NCI-H446 (cell line): Measurements from ENCODE around the gene IL18R1.

Experiments
- DNase-seq, 2 experiments: peaks; one replicate each; lab custom pipeline; 2025; lab: John Stamatoyannopoulos, UW

IL18R1 gene

GRCh38 chr2:102345329-102345920 lies 10.2 kb upstream of the IL18R1 start:
- DNase-seq: no peak

GRCh38 chr2:102346381-102347130 lies 9.0 kb upstream of the IL18R1 start:
- no peak for DNase-seq

- DNase-seq: peak in 1 of 2 experiments; percentile 1
These were observed 5.3 kb upstream of the IL18R1 start for GRCh38 chr2:102350137-102350793.

DNA sequence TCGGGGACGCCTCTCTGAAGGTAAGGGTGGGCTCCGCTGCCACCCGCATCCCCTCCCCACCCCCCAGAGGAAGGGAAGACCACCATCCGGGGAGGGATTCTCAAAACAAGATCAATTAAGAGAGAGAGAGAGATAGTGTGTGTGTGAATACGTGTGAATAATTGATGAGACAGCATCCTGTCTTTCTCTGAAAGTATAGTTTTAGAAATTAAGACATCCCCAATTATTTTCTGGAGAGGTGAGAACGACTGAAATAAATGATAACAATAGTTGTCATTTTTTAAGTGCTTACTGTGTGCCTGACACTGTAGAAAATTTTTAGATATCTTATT lies 751 bp downstream of the IL18R1 start:
- no peak for DNase-seq

DNA sequence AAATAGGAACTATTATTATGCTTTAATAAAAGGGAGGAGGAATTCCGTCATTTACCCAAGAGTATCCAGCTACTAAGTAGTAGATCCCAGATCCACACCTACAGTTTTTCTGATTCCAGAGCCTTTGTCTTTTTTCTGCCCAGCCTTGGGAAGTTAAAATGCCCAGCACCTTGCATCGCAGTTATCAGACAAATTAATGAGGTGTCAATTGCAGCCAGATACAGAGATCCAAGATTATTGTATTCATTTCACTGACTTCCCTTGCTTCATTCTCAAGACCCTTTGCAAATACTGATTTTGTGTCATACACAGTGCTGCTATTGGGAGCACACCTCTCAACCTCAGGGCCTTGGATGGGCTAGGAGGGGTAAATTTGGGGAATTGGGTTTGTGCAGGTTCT lies 1.1 kb downstream of the IL18R1 start:
- no peak for DNase-seq

DNA sequence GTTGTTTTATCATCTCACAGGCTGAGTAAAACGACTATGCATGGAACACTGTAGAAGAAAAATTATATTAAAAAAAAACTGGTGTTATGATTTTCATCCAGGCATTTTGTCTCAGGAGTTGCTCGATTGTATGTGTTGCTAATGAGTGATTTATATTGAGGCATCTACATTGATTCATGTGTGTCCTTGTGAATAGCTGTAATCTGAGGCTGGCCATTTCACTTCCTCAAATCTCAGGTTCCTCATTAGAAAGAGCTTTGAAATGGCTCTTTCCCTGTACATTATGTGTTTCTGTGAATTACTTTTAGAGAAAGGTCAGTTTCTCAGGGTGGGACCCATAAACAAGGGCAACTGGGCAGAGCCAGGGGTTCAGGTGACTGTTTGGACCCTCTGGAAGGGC lies 2.3 kb downstream of the IL18R1 start:
- DNase-seq: no peak

- no peak for DNase-seq
These were observed 2.9 kb downstream of the IL18R1 start for GRCh38 chr2:102358496-102358895.

- no peak for DNase-seq
These were observed 3.9 kb downstream of the IL18R1 start for GRCh38 chr2:102359527-102359926.

DNA sequence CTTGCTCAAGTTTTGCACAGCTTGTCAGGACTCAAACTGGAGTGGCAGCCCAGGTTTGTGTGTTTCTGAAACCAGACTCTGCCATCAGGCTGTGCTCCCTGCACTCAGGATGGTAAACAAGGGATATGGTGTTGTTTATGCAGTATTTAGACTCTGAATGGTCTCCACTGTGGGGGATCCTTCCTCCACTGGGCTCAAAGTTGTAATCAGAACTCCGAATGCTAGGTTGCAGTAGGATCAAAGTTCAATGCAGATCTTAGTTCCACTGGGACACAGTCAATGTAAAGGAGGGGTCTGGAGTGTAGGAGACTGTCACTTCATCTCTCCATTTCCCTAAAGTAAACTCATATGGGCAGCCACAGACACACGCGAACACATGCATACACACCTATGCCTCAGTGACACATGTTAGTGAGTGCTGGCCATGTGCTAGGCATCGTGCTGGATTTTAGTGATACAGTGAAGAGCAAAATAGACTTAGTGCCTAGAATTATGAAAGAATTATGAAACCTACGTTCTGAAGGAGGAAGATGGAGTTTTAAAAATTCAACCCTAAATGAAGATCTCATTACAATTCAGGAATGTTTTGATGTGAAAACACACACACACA lies 6.1 kb downstream of the IL18R1 start:
- no peak for DNase-seq

DNA sequence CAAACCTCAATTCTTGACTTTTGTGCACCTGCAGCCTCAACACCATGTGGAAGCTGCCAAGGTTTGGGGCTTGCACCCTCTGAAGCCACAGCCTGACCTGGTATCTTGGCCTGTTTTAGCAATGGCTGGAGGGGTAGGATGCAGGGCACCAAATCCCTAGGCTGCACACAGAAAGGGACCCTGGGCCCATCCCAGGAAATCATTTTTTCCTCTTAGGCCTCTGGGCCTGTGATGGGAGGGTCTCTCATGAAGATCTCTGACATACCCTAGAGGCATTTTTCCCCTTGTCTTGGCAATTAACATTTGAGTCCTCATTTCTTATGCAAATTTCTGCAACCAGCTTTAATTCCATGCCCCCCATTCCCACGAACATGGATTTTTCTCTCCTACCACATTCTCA lies 10.2 kb downstream of the IL18R1 start:
- no peak for DNase-seq

GRCh38 chr2:102366406-102367112 lies 11.0 kb downstream of the IL18R1 start:
- no peak for DNase-seq

DNA sequence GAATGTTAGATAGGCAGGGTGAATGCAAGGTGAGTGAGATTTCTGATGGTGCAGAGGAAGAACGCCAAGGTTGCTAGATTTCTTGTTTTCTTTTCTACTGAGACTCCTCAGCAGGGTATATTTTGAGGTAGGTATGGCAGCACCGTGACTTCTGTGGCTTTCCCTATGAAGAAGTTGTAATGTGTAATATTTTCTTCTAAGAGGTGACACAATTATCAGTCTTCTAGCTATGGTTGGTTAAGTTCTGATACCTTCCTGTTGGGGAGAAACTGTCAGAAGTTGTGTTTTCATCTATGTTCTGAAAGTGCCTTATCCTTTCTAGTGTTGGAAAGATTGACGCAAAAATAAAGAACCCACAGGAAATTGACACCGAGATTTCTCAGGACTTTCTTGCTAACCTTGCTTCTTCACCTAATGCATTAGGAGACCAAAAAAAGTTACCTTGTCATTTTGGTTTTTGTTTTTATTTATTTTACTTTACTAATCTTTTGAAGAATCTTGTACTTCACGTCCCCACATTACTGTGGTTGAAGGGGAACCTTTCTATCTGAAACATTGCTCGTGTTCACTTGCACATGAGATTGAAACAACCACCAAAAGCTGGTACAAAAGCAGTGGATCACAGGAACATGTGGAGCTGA lies 11.9 kb downstream of the IL18R1 start:
- DNase-seq: no peak

DNA sequence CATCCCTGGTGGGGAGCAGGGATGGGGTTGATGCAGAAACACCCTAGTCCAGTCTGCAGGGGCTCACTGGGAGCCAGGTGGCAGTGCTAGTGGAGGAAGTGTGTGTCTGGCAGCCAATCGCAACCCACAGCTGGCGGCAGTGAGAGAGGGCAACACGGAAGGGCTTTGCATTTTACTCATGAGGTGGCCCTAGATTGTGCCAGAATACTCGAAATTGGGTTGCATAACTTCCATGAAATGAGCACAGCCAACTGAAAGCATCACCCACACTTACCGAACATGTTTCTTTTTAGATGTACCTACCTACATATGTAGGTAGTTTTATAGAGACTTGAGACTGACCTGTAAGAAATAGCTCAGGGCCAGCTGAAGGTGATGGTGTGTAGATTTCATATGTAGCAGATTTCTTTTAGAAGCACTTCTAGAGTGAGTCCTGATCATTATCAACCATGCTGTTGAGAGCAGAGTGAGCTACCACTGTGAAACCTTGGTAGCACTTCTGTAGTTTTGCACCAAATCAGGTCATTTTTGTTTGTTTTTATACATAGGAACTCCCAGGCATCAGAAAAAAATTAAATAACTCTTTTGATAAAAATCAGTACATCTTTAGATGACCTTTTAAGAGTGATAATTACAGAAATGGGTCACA lies 13.0 kb downstream of the IL18R1 start:
- no peak for DNase-seq

DNA sequence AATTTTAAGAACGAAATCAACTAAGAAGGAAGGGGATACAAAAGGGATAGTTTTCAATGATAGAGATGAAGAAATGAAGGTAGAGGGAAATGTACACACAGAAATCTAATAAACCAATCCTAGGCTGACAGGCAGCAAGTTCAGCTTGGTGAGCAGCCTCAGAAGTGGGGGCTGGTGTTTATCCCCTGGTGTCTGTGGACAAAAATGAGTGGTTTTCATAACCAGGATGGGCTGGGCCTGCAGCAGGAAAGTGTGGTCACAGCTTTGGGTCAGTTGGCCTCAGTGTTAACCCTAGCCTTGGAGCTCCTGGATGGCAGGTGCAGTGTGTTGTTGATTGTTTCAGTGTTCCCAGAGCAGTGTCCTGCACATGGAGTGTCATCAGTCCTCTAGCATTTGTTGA lies 14.3 kb downstream of the IL18R1 start:
- no peak for DNase-seq

GRCh38 chr2:102376052-102376591 lies 20.5 kb downstream of the IL18R1 start:
- no peak for DNase-seq

DNA sequence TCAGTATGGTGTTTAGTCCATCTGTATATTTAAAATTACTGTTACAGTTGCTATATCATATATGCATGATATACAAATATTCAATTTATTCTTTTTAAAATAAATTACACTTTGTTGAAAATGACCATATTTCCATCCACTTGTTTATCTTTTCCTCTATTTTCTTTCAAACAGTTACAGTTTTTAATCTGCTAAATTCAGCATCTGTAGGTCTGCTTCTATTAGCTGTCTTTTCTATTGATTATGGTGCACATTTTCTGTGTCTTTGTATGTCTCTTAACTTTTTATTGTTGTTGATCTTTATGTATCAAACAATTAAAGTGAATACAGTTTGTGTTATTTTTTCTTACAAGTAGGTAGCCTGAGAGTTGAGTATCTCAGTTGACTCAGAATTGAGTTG lies 28.1 kb downstream of the IL18R1 start:
- DNase-seq: no peak

GRCh38 chr2:102385522-102385921 lies 29.9 kb downstream of the IL18R1 start:
- no peak for DNase-seq

DNA sequence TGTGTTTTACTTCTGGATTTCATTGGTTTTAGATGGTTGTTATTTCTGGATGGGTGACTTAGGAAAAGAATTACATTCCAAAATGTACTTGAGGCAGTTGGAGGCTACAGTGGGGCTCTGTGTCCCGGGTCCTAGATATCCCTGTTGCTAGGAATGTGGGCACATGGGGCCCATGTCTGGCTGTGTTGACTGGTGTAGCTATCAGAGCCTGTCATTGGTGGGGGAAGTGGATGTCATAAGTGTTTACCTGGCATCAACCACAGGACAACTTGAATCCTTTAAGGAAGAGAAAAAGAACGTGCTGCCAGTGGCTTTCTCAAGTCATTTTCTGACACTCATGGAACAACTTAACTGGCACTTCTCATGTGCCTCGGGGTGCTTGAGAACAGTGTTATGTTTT lies 30.4 kb downstream of the IL18R1 start:
- no peak for DNase-seq

GRCh38 chr2:102386867-102387541 lies 31.4 kb downstream of the IL18R1 start:
- no peak for DNase-seq

DNA sequence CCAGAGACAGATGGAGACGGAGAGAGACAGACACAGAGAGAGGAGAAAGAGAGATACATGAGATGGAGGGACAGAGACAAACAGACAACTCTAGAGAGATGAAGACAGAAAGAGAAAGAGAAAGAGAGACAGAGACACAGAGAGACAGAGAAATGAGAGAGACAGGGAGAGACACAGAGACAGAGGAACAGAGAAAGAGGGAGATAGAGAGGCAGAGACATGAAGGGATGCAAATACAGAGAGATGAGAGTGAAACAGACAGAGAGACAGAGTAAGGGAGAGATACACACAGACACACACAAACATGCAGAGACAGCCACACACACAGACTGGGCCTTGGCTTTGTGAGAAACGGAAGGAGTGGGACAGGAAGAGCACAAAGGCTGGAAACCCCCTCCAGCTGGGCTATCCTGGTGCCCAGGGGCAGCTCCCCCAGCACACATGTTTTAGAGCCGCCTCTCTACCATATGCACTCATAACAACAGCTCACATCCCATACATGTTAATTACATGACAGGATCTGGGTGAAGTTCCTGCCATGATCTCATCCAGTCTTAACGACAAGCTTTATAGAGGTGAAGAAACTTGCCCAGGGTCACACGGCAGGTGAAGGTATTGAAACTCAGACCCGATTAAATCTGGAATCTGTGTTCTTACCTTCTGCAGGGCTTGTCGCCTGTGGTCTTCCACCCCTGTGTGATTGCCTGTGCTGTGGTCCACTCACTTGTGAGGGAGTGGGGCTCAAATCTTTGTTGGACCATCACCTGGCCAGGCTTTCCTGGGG lies 32.4 kb downstream of the IL18R1 start:
- DNase-seq: no peak
